ENCODE data around the gene RIMKLB. TPM values are rescaled to one million over a fixed set of nuclear protein-coding genes. Genes with fewer than 3 reads are reported as not detected.

Gene RIMKLB
- total RNA-seq, 4 donors from 2014 or later, result 36.5 to 49.7 (median 43.5) TPM

Other genes starting within 250 kb of the RIMKLB start
- gene CLEC6A, start 242.0 kb upstream of the RIMKLB start, total RNA-seq, result not detected
- gene CLEC4D, start 184.5 kb upstream of the RIMKLB start, total RNA-seq, result 1 to 10 TPM in 2 of 4 donors, not detected in 2; 1.0 to 1.1 TPM
- 1 to 10 TPM in 3 of 4 donors, under 1 TPM in 1; 0.12 to 6.5 (median 1.5) TPM for gene CLEC4E, start 157.1 kb upstream of the RIMKLB start, total RNA-seq
- gene AICDA, start 85.1 kb upstream of the RIMKLB start, total RNA-seq, result not detected
- 100 to 1,000 TPM in 3 of 4 donors, 10 to 100 TPM in 1; 49.3 to 205 (median 137) TPM for gene MFAP5, start 35.2 kb upstream of the RIMKLB start, total RNA-seq
- gene A2ML1, start 124.6 kb downstream of the RIMKLB start, total RNA-seq, result 10 to 100 TPM in 1 of 4 donors, 1 to 10 TPM in 2, under 1 TPM in 1; 0.40 to 17.1 (median 2.4) TPM
- 10 to 100 TPM; 22.7 to 52.0 (median 42.1) TPM for gene PHC1, start 216.5 kb downstream of the RIMKLB start, total RNA-seq